ENCODE measurements around the gene ARGLU1. TPM values are rescaled to one million over a fixed set of nuclear protein-coding genes. Genes with fewer than 3 reads are reported as not detected.

ARGLU1 gene
- total RNA-seq, 1 experiment from 2014 or later, result 96.9 TPM

DNA sequence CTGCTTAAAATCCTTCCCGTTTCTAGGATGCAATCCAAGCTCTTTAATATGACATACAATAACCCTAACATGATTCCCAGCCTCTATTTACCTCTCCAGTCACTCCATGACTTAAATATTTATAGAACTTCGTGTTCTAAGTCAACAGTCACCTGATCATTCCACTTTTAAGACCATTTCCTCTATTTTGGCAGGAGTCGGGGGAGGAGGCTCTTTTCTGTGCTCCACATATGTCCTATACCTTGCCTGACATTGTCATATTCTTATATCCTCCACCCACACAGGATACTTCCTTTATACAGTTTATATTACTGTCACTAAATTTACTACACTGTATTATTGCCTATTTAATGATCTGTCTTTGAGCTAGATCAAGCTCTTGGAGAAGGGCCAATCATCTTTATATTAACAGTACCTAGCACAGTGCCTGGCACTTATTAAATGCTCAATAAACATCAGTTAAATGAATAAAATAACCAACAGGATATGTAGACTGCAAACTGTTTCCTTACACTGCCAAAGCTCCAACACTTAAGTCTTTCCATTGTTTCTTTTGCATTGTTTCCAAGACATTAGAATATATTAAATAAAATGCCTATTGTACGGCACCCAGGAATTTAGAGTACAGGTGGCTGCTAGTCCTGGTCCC lies 2.7 kb downstream of the ARGLU1 start:
- no peaks in the 10 kb centered on the region for H3K27me3 Mint-ChIP-seq (ENCODE audit: low read depth)
- peaks cover 9% of the 10 kb centered on the region for H3K4me1 ChIP-seq (ENCODE audit: insufficient read depth, low read length)
- peak overlapping the region; percentile 40 for H3K9ac ChIP-seq (ENCODE audit: extremely low read depth, insufficient read length, low read length)
- peak overlapping the region; percentile 8 to 70 (median 70); a peak in 4 of 7 replicates for H3K27ac Mint-ChIP-seq
- no peak for DNase-seq
- peak overlapping the region; percentile 97 to 99 for H3K4me3 Mint-ChIP-seq
- no peaks in the 10 kb centered on the region for H3K79me1 ChIP-seq (ENCODE audit: insufficient read depth, low read depth, low read length, poor library complexity, severe bottlenecking)
- H2BK120ac ChIP-seq (ENCODE audit: low read depth, low read length, poor library complexity, severe bottlenecking), result no peak overlapping the region
- H2AK5ac ChIP-seq (ENCODE audit: insufficient read length, low read length), result no peak overlapping the region
- no peak overlapping the region for H3K4ac ChIP-seq (ENCODE audit: low read depth, low read length)
- H3K36me3 Mint-ChIP-seq (ENCODE audit: insufficient read depth in 1 of 3, low read depth in 3 of 3), result peaks cover 0 to 11% (median 7%) of the 10 kb centered on the region in 3 experiments; a peak in 6 of 7 replicates
- no peak overlapping the region for H4K8ac ChIP-seq (replicated peaks; ENCODE audit: insufficient read length, low read depth, low read length)
- peaks cover 64 to 66% of the 10 kb centered on the region in 2 experiments for H3K4me1 Mint-ChIP-seq
- H4K20me1 ChIP-seq (ENCODE audit: control insufficient read depth, insufficient read depth, insufficient read length), result no peaks in the 10 kb centered on the region
- H3K27me3 ChIP-seq (ENCODE audit: insufficient read depth, low read length), result no peaks in the 10 kb centered on the region
- WGBS (ENCODE audit: extremely low coverage, insufficient read length, low lambda C conversion rate), result no CpG with 5 or more reads among the region's 4 CpGs
- H4K91ac ChIP-seq (ENCODE audit: insufficient read length, low read depth, low read length), result no peak overlapping the region
- H3K23ac ChIP-seq (ENCODE audit: insufficient read length, low read depth, low read length), result no peak overlapping the region
- H3K56ac ChIP-seq (ENCODE audit: insufficient read length, low read depth, low read length), result no peak overlapping the region
- no peak overlapping the region for H3K27ac ChIP-seq (ENCODE audit: insufficient read length, low read depth, low read length)
- no peak overlapping the region for H3K18ac ChIP-seq (ENCODE audit: insufficient read length, low read depth, low read length)
- peaks cover 63% of the 10 kb centered on the region for H3K79me2 ChIP-seq (ENCODE audit: insufficient read depth, low read length)
- H3K14ac ChIP-seq (ENCODE audit: insufficient read depth, low read length), result no peak overlapping the region
- no peaks in the 10 kb centered on the region for H3K9me3 Mint-ChIP-seq
- no peak overlapping the region for H4K5ac ChIP-seq (ENCODE audit: insufficient read length, low read depth, low read length)
- no peak overlapping the region for H2BK20ac ChIP-seq (ENCODE audit: low read depth, low read length, poor library complexity, severe bottlenecking)
- peaks cover 14% of the 10 kb centered on the region for H3K23me2 ChIP-seq (ENCODE audit: insufficient read length, low read depth, low read length, poor library complexity, severe bottlenecking)
- no peak overlapping the region for H2BK5ac ChIP-seq (ENCODE audit: insufficient read length, low read length)
- H2BK12ac ChIP-seq (ENCODE audit: insufficient read length, low read depth, low read length), result no peak overlapping the region
- no peak overlapping the region for H3T11ph ChIP-seq (ENCODE audit: low read length)
- H3K4me2 ChIP-seq (ENCODE audit: insufficient read depth, insufficient read length, low read length), result peak overlapping the region; percentile 75
- no peak overlapping the region for H2AFZ ChIP-seq (ENCODE audit: low read length)
- no peaks in the 10 kb centered on the region for H3K9me3 ChIP-seq (ENCODE audit: control insufficient read depth, low read depth, low read length)
- TF ChIP-seq, protein P1, sequence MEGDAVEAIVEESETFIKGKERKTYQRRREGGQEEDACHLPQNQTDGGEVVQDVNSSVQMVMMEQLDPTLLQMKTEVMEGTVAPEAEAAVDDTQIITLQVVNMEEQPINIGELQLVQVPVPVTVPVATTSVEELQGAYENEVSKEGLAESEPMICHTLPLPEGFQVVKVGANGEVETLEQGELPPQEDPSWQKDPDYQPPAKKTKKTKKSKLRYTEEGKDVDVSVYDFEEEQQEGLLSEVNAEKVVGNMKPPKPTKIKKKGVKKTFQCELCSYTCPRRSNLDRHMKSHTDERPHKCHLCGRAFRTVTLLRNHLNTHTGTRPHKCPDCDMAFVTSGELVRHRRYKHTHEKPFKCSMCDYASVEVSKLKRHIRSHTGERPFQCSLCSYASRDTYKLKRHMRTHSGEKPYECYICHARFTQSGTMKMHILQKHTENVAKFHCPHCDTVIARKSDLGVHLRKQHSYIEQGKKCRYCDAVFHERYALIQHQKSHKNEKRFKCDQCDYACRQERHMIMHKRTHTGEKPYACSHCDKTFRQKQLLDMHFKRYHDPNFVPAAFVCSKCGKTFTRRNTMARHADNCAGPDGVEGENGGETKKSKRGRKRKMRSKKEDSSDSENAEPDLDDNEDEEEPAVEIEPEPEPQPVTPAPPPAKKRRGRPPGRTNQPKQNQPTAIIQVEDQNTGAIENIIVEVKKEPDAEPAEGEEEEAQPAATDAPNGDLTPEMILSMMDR (conservative IDR thresholded peaks at IDR 0.05), result no peak
- no peak overlapping the region for H2BK15ac ChIP-seq (ENCODE audit: low read depth, low read length)
